ENCODE measurements around the gene DCC. TPM values are rescaled to one million over a fixed set of nuclear protein-coding genes. Genes with fewer than 3 reads are reported as not detected.

DCC gene
- total RNA-seq = not detected

GRCh38 chr18:52339891-52340371, at the start of gene DCC:
DCC (plus strand) TSS chr18:52340197; CDS start chr18:52340788, 591 bp downstream.
- H3K4me1 Mint-ChIP-seq (ENCODE audit: low read depth) = no peaks in the 10 kb centered on the region
- ChIA-PET CTCF (no interaction called here), POLR2A (no interaction called here)
- H3K27me3 Mint-ChIP-seq (ENCODE audit: low read depth) = peaks cover 30% of the 10 kb centered on the region
- ATAC-seq = no peak
- DNase-seq = no peak
- H3K9me3 Mint-ChIP-seq (ENCODE audit: insufficient read depth) = no peaks in the 10 kb centered on the region
- H3K27ac Mint-ChIP-seq = no peak within 1 kb of the TSS
- no peaks in the 10 kb centered on the region for H3K36me3 Mint-ChIP-seq (ENCODE audit: low read depth)
- no peak within 1 kb of the TSS for H3K4me3 Mint-ChIP-seq

GRCh38 chr18:52310651-52311050, 29.3 kb upstream of the DCC start:
- H3K27me3 Mint-ChIP-seq (ENCODE audit: low read depth) = no peaks in the 10 kb centered on the region
- no peak for DNase-seq
- peaks cover 6% of the 10 kb centered on the region for H3K9me3 Mint-ChIP-seq (ENCODE audit: insufficient read depth)
- H3K36me3 Mint-ChIP-seq (ENCODE audit: low read depth) = no peaks in the 10 kb centered on the region
- CTCF ChIA-PET = no interaction called here
- no peak overlapping the region for H3K4me3 Mint-ChIP-seq
- no peak overlapping the region for H3K27ac Mint-ChIP-seq
- POLR2A ChIA-PET = no interaction called here
- no peak for ATAC-seq
- no peaks in the 10 kb centered on the region for H3K4me1 Mint-ChIP-seq (ENCODE audit: low read depth)

GRCh38 chr18:52311331-52311730, 28.7 kb upstream of the DCC start:
- H3K27ac Mint-ChIP-seq = no peak overlapping the region
- no peaks in the 10 kb centered on the region for H3K36me3 Mint-ChIP-seq (ENCODE audit: low read depth)
- POLR2A ChIA-PET = no interaction called here
- DNase-seq (no peak), ATAC-seq (no peak)
- no peak overlapping the region for H3K4me3 Mint-ChIP-seq
- H3K4me1 Mint-ChIP-seq (ENCODE audit: low read depth) = no peaks in the 10 kb centered on the region
- CTCF ChIA-PET = no interaction called here
- peaks cover 6% of the 10 kb centered on the region for H3K9me3 Mint-ChIP-seq (ENCODE audit: insufficient read depth)
- H3K27me3 Mint-ChIP-seq (ENCODE audit: low read depth) = no peaks in the 10 kb centered on the region

- no peak overlapping the region for H3K27ac Mint-ChIP-seq
- no peaks in the 10 kb centered on the region for H3K4me1 Mint-ChIP-seq (ENCODE audit: low read depth)
- ATAC-seq (no peak), DNase-seq (no peak)
- no peaks in the 10 kb centered on the region for H3K36me3 Mint-ChIP-seq (ENCODE audit: low read depth)
- ChIA-PET CTCF (interaction anchor here (0.8 kb wide), 1 partner anchor 24 kb away, joined by 3 read pairs; no protein-coding TSS in a partner anchor), POLR2A (no interaction called here)
- no peaks in the 10 kb centered on the region for H3K27me3 Mint-ChIP-seq (ENCODE audit: low read depth)
- peaks cover 6% of the 10 kb centered on the region for H3K9me3 Mint-ChIP-seq (ENCODE audit: insufficient read depth)
- no peak overlapping the region for H3K4me3 Mint-ChIP-seq
Observed at GRCh38 chr18:52312346-52312745, 27.7 kb upstream of the DCC start.

GRCh38 chr18:52313213-52313612, 26.8 kb upstream of the DCC start:
- DNase-seq = no peak

GRCh38 chr18:52319424-52319983, 20.5 kb upstream of the DCC start:
- Mint-ChIP-seq H3K27me3 (ENCODE audit: low read depth) (no peaks in the 10 kb centered on the region), H3K27ac (no peak overlapping the region), H3K9me3 (ENCODE audit: insufficient read depth) (no peaks in the 10 kb centered on the region), H3K36me3 (ENCODE audit: low read depth) (no peaks in the 10 kb centered on the region), H3K4me3 (no peak overlapping the region), H3K4me1 (ENCODE audit: low read depth) (no peaks in the 10 kb centered on the region)
- no peak for ATAC-seq
- DNase-seq = no peak
- CTCF ChIA-PET = no interaction called here
- POLR2A ChIA-PET = interaction anchor here (0.6 kb wide), 1 partner anchor 867 kb away, joined by 3 read pairs; no protein-coding TSS in a partner anchor

More at GRCh38 chr18:52313213-52313612, 26.8 kb upstream of the DCC start:
- H3K9me3 Mint-ChIP-seq (ENCODE audit: insufficient read depth) = peaks cover 6% of the 10 kb centered on the region
- ChIA-PET POLR2A (no interaction called here), CTCF (no interaction called here)
- H3K36me3 Mint-ChIP-seq (ENCODE audit: low read depth) = no peaks in the 10 kb centered on the region
- H3K4me3 Mint-ChIP-seq = no peak overlapping the region
- no peaks in the 10 kb centered on the region for H3K27me3 Mint-ChIP-seq (ENCODE audit: low read depth)
- no peak overlapping the region for H3K27ac Mint-ChIP-seq
- ATAC-seq = no peak
- no peaks in the 10 kb centered on the region for H3K4me1 Mint-ChIP-seq (ENCODE audit: low read depth)

- ATAC-seq (no peak), DNase-seq (no peak)
- ChIA-PET POLR2A (no interaction called here), CTCF (no interaction called here)
- H3K27ac Mint-ChIP-seq = no peak overlapping the region
- no peaks in the 10 kb centered on the region for H3K36me3 Mint-ChIP-seq (ENCODE audit: low read depth)
- H3K4me1 Mint-ChIP-seq (ENCODE audit: low read depth) = no peaks in the 10 kb centered on the region
- H3K27me3 Mint-ChIP-seq (ENCODE audit: low read depth) = no peaks in the 10 kb centered on the region
- no peaks in the 10 kb centered on the region for H3K9me3 Mint-ChIP-seq (ENCODE audit: insufficient read depth)
- H3K4me3 Mint-ChIP-seq = no peak overlapping the region
Observed at GRCh38 chr18:52322307-52322706, 17.7 kb upstream of the DCC start.

- Mint-ChIP-seq H3K27me3 (ENCODE audit: low read depth) (no peaks in the 10 kb centered on the region), H3K27ac (no peak overlapping the region), H3K4me1 (ENCODE audit: low read depth) (no peaks in the 10 kb centered on the region), H3K36me3 (ENCODE audit: low read depth) (no peaks in the 10 kb centered on the region), H3K9me3 (ENCODE audit: insufficient read depth) (no peaks in the 10 kb centered on the region), H3K4me3 (no peak overlapping the region)
- ChIA-PET CTCF (no interaction called here), POLR2A (no interaction called here)
- ATAC-seq (no peak), DNase-seq (no peak)
Observed at GRCh38 chr18:52323802-52324201, 16.2 kb upstream of the DCC start.

- Mint-ChIP-seq H3K9me3 (ENCODE audit: insufficient read depth) (no peaks in the 10 kb centered on the region), H3K27ac (no peak overlapping the region), H3K27me3 (ENCODE audit: low read depth) (no peaks in the 10 kb centered on the region), H3K4me3 (no peak overlapping the region), H3K4me1 (ENCODE audit: low read depth) (no peaks in the 10 kb centered on the region), H3K36me3 (ENCODE audit: low read depth) (no peaks in the 10 kb centered on the region)
- DNase-seq (no peak), ATAC-seq (no peak)
- CTCF ChIA-PET = no interaction called here
- POLR2A ChIA-PET = no interaction called here
Observed at GRCh38 chr18:52325997-52326396, 14.0 kb upstream of the DCC start.

- POLR2A ChIA-PET = no interaction called here
Observed at GRCh38 chr18:52333860-52334259, 6.1 kb upstream of the DCC start.

GRCh38 chr18:52334307-52334706, 5.7 kb upstream of the DCC start:
- no peak for ATAC-seq
- no peaks in the 10 kb centered on the region for H3K9me3 Mint-ChIP-seq (ENCODE audit: insufficient read depth)
- H3K27ac Mint-ChIP-seq = no peak overlapping the region
- no peaks in the 10 kb centered on the region for H3K36me3 Mint-ChIP-seq (ENCODE audit: low read depth)
- ChIA-PET CTCF (no interaction called here), POLR2A (no interaction called here)
- H3K4me3 Mint-ChIP-seq = no peak overlapping the region
- no peak for DNase-seq
- peaks cover 6% of the 10 kb centered on the region for H3K27me3 Mint-ChIP-seq (ENCODE audit: low read depth)
- no peaks in the 10 kb centered on the region for H3K4me1 Mint-ChIP-seq (ENCODE audit: low read depth)

More at GRCh38 chr18:52333860-52334259, 6.1 kb upstream of the DCC start:
- peaks cover 1% of the 10 kb centered on the region for H3K27me3 Mint-ChIP-seq (ENCODE audit: low read depth)
- no peaks in the 10 kb centered on the region for H3K9me3 Mint-ChIP-seq (ENCODE audit: insufficient read depth)
- ATAC-seq (no peak), DNase-seq (no peak)
- CTCF ChIA-PET = no interaction called here
- no peaks in the 10 kb centered on the region for H3K36me3 Mint-ChIP-seq (ENCODE audit: low read depth)
- H3K4me3 Mint-ChIP-seq = no peak overlapping the region
- H3K27ac Mint-ChIP-seq = no peak overlapping the region
- no peaks in the 10 kb centered on the region for H3K4me1 Mint-ChIP-seq (ENCODE audit: low read depth)

- POLR2A ChIA-PET = no interaction called here
- Mint-ChIP-seq H3K9me3 (ENCODE audit: insufficient read depth) (no peaks in the 10 kb centered on the region), H3K36me3 (ENCODE audit: low read depth) (no peaks in the 10 kb centered on the region), H3K4me3 (no peak overlapping the region), H3K4me1 (ENCODE audit: low read depth) (no peaks in the 10 kb centered on the region), H3K27ac (no peak overlapping the region), H3K27me3 (ENCODE audit: low read depth) (peaks cover 9% of the 10 kb centered on the region)
- CTCF ChIA-PET = no interaction called here
- DNase-seq = no peak
- ATAC-seq = no peak
Observed at GRCh38 chr18:52334896-52335295, 5.1 kb upstream of the DCC start.

- POLR2A ChIA-PET = no interaction called here
- Mint-ChIP-seq H3K4me1 (ENCODE audit: low read depth) (no peaks in the 10 kb centered on the region), H3K9me3 (ENCODE audit: insufficient read depth) (no peaks in the 10 kb centered on the region), H3K27ac (no peak overlapping the region), H3K27me3 (ENCODE audit: low read depth) (peaks cover 30% of the 10 kb centered on the region), H3K4me3 (no peak overlapping the region), H3K36me3 (ENCODE audit: low read depth) (no peaks in the 10 kb centered on the region)
- DNase-seq (no peak), ATAC-seq (no peak)
- CTCF ChIA-PET = no interaction called here
Observed at GRCh38 chr18:52337276-52337675, 2.7 kb upstream of the DCC start.

Data from activated CD8-positive, alpha-beta T cell treated with anti-CD3 and anti-CD28 coated beads, Interleukin-2, amount 10 ng/mL, durations not matched to agents 7 days and 5 days (primary cell).